Testis (tissue), 3 donors: ENCODE measurements around the gene JAML. TPM values are rescaled to one million over a fixed set of nuclear protein-coding genes. Genes with fewer than 3 reads are reported as not detected.

Experiments used
- DNase-seq: peaks from one replicate; pipeline ENCODE4 v3.0.0-alpha.2; 2019
- H3K27ac ChIP-seq, 2 donors: fragments of 200-600 bp; sonication (generic); one replicate each; pipeline ENCODE4 v1.5.1; 2019
- H3K27me3 ChIP-seq: fragments of 200-600 bp; sonication (generic); one replicate; pipeline ENCODE4 v1.5.1; 2019
- H3K36me3 ChIP-seq: fragments of 200-600 bp; sonication (generic); one replicate; pipeline ENCODE4 v1.5.1; 2017; ENCODE audit warnings: low read depth; ENCODE audit errors: missing control alignments
- H3K4me1 ChIP-seq: fragments of 200-600 bp; sonication (generic); one replicate; pipeline ENCODE4 v1.5.1; 2019
- H3K4me3 ChIP-seq, 2 donors: fragments of 200-600 bp; sonication (generic); one replicate each; pipeline ENCODE4 v1.5.1; 2017 to 2019
- H3K9me3 ChIP-seq: fragments of 200-600 bp; sonication (generic); one replicate; pipeline ENCODE4 v1.5.1; 2017
- POLR2A ChIP-seq: fragments of 450-650 bp; IDR thresholded peaks from one replicate; pipeline ENCODE4 v1.6.1; 2017; ENCODE audit warnings: antibody characterized with exemption, mild to moderate bottlenecking, moderate library complexity
- WGBS, 2 donors: methylation state at CpG; one replicate each; pipeline ENCODE4 v1.1.5; 2018; 5-methylcytosine and 5-hydroxymethylcytosine counted together
- intact Hi-C: fragments of 100-400 bp; cut with DNase I; formaldehyde crosslinking; loops from one replicate; pipeline ENCODE4 v1.15.1; 2023; ENCODE audit warnings: low total_unique reads
- polyA plus RNA-seq: library from polyadenylated mRNA; stranded (reverse); fragments of 350-450 nt; fragmentation: Illumina TruSeq; extraction: RNeasy Lipid Tissue Mini Kit (QIAGEN cat#74804); gene quantifications from one replicate; pipeline ENCODE4 v1.2.3, GENCODE V29; 2014; ENCODE audit warnings: low read depth, low replicate concordance; ENCODE audit not compliant: insufficient read depth
- total RNA-seq, 2 donors: library from RNA; depleted of rRNA; stranded (reverse); fragments of >200 nt; gene quantifications; one replicate each; pipeline ENCODE4 v1.2.3, GENCODE V29; 2016
- TF ChIP-seq, protein P1 (sequence below), 3 experiments: fragments of 450-650 bp in 2 of 3; fragments of 200-600 bp in 1 of 3; sonication (generic) in 1 of 3; IDR thresholded peaks; one replicate each; pipeline ENCODE4 v1.5.1; 2016 to 2019; ENCODE audit warnings: antibody characterized with exemption in 3 of 3, mild to moderate bottlenecking in 2 of 3, moderate library complexity in 1 of 3

The JAML gene
- total and polyA plus RNA-seq, 3 donors from 2014 or later = 1.9 to 9.7 (median 3.5) TPM

DNA sequence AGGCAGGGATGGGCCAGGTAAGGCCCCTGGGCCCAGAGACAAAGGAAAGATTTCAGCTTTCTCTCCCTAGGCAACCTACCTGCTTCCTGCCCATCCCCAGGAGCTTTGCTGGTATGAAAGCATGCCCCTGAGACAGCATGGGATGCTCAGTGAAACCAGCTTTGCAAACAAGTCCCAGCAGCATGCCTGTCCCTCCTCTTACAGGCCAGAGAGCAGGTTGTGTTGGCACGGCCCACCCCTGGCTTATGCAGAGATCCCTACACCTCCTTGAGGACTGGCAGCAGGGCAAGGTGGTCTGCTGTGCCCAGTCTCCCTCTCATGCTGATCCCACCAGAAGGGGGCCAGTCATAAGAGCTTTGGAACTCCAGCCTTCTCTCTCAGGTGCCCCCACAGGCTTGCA lies 75.3 kb downstream of the JAML start:
- Histone ChIP-seq H3K27ac (no peak overlapping the region), H3K27me3 (no peaks in the 10 kb centered on the region), H3K36me3 (no peaks in the 10 kb centered on the region), H3K4me3 (no peak overlapping the region), H3K4me1 (peaks cover 22% of the 10 kb centered on the region), H3K9me3 (no peaks in the 10 kb centered on the region)
- no peak for DNase-seq
- intact Hi-C loops = no loop called here
- TF ChIP-seq, protein P1, sequence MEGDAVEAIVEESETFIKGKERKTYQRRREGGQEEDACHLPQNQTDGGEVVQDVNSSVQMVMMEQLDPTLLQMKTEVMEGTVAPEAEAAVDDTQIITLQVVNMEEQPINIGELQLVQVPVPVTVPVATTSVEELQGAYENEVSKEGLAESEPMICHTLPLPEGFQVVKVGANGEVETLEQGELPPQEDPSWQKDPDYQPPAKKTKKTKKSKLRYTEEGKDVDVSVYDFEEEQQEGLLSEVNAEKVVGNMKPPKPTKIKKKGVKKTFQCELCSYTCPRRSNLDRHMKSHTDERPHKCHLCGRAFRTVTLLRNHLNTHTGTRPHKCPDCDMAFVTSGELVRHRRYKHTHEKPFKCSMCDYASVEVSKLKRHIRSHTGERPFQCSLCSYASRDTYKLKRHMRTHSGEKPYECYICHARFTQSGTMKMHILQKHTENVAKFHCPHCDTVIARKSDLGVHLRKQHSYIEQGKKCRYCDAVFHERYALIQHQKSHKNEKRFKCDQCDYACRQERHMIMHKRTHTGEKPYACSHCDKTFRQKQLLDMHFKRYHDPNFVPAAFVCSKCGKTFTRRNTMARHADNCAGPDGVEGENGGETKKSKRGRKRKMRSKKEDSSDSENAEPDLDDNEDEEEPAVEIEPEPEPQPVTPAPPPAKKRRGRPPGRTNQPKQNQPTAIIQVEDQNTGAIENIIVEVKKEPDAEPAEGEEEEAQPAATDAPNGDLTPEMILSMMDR (IDR thresholded peaks at IDR 0.05) = no peak
- no peak for TF ChIP-seq POLR2A
- WGBS, 2 donors = 88 to 100% methylated on average over 1 of the region's 1 CpG

GRCh38 chr11:118148856-118149255 lies 76.0 kb downstream of the JAML start:
- no peaks in the 10 kb centered on the region for H3K36me3 ChIP-seq
- no peaks in the 10 kb centered on the region for H3K27me3 ChIP-seq
- H3K27ac ChIP-seq = no peak overlapping the region
- DNase-seq = peak; percentile 56
- intact Hi-C loops = no loop called here
- TF ChIP-seq, protein P1 (IDR thresholded peaks at IDR 0.05) = no peak
- TF ChIP-seq POLR2A = no peak
- H3K9me3 ChIP-seq = no peaks in the 10 kb centered on the region
- WGBS, 2 donors = 72 to 91% methylated on average over 2 of the region's 2 CpGs
- H3K4me1 ChIP-seq = peaks cover 22% of the 10 kb centered on the region
- no peak overlapping the region for H3K4me3 ChIP-seq

DNA sequence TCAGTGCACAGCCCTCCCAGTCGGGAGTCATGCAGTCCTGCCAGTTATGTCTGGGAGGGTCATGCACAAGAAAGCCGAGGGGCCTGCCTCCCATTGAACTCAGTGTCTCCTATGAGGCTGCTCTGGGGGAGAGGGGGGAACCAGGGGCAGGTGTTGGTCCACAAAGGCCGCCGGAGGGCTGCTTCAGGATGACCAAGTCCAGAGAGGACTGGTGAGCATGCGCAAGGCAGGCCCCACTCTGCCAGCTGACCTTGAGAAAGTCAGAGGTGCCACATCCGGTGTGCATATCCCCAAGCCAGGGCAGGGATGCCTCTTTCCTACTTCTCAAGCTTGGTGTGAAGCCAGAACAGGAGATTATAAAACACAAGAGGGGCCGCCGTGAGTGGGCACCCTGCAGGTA lies 76.6 kb downstream of the JAML start:
- no peak overlapping the region for H3K27ac ChIP-seq
- no peak for TF ChIP-seq POLR2A
- TF ChIP-seq, protein P1 (IDR thresholded peaks at IDR 0.05) = no peak
- intact Hi-C loops = no loop called here

GRCh38 chr11:118147502-118147901 lies 77.3 kb downstream of the JAML start:
- H3K4me1 ChIP-seq = peaks cover 17% of the 10 kb centered on the region
- intact Hi-C loops = no loop called here
- H3K9me3 ChIP-seq = no peaks in the 10 kb centered on the region
- DNase-seq = no peak
- no peaks in the 10 kb centered on the region for H3K27me3 ChIP-seq
- no peak for TF ChIP-seq POLR2A
- TF ChIP-seq, protein P1 (IDR thresholded peaks at IDR 0.05) = no peak
- no peak overlapping the region for H3K4me3 ChIP-seq
- no peak overlapping the region for H3K27ac ChIP-seq
- WGBS, 2 donors = 56 to 72% methylated on average over 3 of the region's 3 CpGs
- no peaks in the 10 kb centered on the region for H3K36me3 ChIP-seq

More for the DNA sequence above, 76.6 kb downstream of the JAML start:
- no peak for DNase-seq
- Histone ChIP-seq H3K9me3 (no peaks in the 10 kb centered on the region), H3K36me3 (no peaks in the 10 kb centered on the region), H3K27me3 (no peaks in the 10 kb centered on the region), H3K4me3 (no peak overlapping the region), H3K4me1 (peaks cover 20% of the 10 kb centered on the region)
- WGBS, 2 donors = 78 to 81% methylated on average over 4 to 8 of the region's 8 CpGs

DNA sequence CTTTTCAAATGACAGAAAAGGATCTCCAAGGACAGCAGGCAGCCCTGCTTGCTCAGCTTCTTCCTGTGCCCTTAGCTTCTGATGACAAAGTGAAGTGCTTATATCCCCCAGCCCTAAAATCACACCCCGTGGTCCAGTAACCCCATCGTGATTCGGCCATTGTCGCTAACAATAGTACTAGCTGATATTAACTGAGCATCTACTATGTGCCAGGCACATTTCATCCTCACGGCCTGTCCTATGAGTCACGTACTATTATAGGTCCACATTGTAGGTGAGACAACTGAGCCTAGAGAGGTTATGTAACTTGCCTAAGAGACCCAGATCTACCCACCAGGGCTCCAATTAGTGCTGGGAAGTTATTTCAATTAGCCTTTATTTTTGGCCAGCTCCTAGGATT lies 78.3 kb downstream of the JAML start:
- intact Hi-C loops = no loop called here
- 61 to 76% methylated on average over 6 of the region's 6 CpGs for WGBS, 2 donors
- no peak for DNase-seq
- peaks cover 14% of the 10 kb centered on the region for H3K4me1 ChIP-seq
- H3K27me3 ChIP-seq = no peaks in the 10 kb centered on the region
- H3K9me3 ChIP-seq = no peaks in the 10 kb centered on the region
- no peaks in the 10 kb centered on the region for H3K36me3 ChIP-seq
- peak overlapping the region in 1 of 2 donors; percentile 72 for H3K4me3 ChIP-seq
- TF ChIP-seq, protein P1 (IDR thresholded peaks at IDR 0.05) = no peak
- TF ChIP-seq POLR2A = no peak
- no peak overlapping the region for H3K27ac ChIP-seq
